Measurements from ENCODE around the gene SSH2.

DNA sequence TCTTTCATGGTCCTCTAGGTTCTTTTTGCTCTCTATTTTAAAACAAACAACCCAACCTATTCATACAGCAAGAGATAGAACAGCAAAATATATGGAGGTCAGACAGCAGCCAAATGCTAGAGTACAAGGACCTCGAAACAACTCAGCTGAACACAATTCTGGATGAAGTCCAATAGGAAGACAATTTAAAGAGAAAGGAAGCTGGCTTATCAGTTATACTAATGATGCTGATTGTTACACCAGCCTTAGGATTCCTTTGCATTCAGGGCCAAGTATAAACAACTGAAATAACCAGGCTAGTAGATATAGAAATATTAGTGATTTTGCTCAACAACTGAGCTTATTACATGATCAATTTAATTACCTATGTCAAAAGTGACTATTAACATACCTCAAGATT lies 2.5 kb downstream of the SSH2 start:
- no peak for TF ChIP-seq POLR2A (IDR thresholded peaks at IDR 0.05; ENCODE audit: low read length)
- no peak for TF ChIP-seq GATA1 (IDR thresholded peaks at IDR 0.05; ENCODE audit: low read depth, low read length)
